BE2C (cell line): Measurements from ENCODE around the gene KEL.

Source experiments
- DNase-seq: peaks from one replicate; pipeline ENCODE4 v3.0.0-alpha.2; 2020
- H3K27me3 ChIP-seq: fragments of 250-450 bp; sonication (Bioruptor Pico); 2 replicates; pipeline ENCODE4 v1.5.1; 2020; ENCODE audit warnings: mild to moderate bottlenecking
- H3K36me3 ChIP-seq: fragments of 250-450 bp; sonication (Bioruptor Pico); 2 replicates; pipeline ENCODE4 v1.5.1; 2020; ENCODE audit warnings: mild to moderate bottlenecking
- H3K4me1 ChIP-seq: fragments of 250-450 bp; sonication (Bioruptor Pico); 2 replicates; pipeline ENCODE4 v1.5.1; 2020
- H3K4me3 ChIP-seq: 2 replicates; pipeline ENCODE4 v1.5.1; 2011; ENCODE audit warnings: low read depth, low read length
- H3K9me3 ChIP-seq: fragments of 250-450 bp; sonication (Bioruptor Pico); 2 replicates; pipeline ENCODE4 v1.5.1; 2020
- TF ChIP-seq, protein P1 (sequence below): IDR thresholded peaks from 2 replicates; pipeline ENCODE4 v1.5.1; 2012; ENCODE audit warnings: mild to moderate bottlenecking, low read depth, low read length

Gene KEL

DNA sequence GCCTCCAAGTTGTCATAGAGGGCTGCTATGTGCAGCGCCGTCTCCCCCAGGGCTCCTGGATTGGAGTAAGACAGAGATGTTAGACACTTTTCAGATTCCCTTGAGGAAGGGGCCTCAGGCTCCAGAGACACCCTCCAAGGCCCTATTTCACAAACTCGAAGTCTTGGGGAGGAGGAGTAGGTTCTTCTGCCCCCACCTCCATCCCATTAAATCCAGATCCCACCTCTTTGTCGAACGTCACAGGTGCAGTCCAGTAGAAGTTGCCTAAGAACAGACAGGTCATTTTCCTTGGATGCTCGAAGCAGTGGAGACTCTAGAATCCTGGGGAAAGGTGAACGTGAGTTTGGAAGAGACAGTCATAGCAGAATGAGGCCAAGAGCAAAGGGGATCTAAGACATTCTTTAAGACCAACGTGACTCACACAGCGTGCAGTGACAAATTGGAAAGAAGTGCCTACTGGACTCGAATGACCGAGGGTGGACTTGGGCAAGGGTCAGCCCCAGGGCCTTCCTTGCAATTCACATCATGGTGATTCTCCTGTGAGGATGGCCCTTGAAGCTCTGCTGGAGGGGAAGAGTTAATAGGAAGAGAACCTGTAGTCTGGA lies 31.9 kb downstream of the KEL start:
- Histone ChIP-seq H3K9me3 (no peaks in the 10 kb centered on the region), H3K27me3 (no peaks in the 10 kb centered on the region), H3K36me3 (no peaks in the 10 kb centered on the region), H3K4me3 (no peak overlapping the region), H3K4me1 (no peaks in the 10 kb centered on the region)
- DNase-seq: no peak
- TF ChIP-seq, protein P1, sequence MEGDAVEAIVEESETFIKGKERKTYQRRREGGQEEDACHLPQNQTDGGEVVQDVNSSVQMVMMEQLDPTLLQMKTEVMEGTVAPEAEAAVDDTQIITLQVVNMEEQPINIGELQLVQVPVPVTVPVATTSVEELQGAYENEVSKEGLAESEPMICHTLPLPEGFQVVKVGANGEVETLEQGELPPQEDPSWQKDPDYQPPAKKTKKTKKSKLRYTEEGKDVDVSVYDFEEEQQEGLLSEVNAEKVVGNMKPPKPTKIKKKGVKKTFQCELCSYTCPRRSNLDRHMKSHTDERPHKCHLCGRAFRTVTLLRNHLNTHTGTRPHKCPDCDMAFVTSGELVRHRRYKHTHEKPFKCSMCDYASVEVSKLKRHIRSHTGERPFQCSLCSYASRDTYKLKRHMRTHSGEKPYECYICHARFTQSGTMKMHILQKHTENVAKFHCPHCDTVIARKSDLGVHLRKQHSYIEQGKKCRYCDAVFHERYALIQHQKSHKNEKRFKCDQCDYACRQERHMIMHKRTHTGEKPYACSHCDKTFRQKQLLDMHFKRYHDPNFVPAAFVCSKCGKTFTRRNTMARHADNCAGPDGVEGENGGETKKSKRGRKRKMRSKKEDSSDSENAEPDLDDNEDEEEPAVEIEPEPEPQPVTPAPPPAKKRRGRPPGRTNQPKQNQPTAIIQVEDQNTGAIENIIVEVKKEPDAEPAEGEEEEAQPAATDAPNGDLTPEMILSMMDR: no peak

DNA sequence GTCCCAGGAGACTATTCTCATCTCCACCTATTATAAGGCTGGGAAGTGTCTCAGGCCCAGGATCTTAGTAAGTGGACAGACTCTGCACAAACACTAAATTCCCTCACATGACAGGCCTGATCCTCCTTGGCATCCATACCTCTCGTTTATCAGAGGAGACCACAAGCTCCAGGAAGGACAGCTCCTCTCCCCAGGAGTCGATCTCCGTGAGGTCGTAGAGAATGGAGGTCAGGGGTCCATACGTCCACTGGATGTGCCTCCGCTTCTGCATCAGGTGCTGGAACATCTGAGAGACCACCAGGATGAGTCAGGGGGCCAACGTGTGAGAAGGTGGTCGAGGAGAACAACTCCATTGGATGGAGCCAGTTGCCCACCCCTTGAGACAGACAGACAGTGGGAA lies 34.2 kb downstream of the KEL start:
- Histone ChIP-seq H3K27me3 (no peaks in the 10 kb centered on the region), H3K4me3 (no peak overlapping the region), H3K4me1 (no peaks in the 10 kb centered on the region), H3K36me3 (no peaks in the 10 kb centered on the region), H3K9me3 (no peaks in the 10 kb centered on the region)
- no peak for DNase-seq
- TF ChIP-seq, protein P1: no peak

DNA sequence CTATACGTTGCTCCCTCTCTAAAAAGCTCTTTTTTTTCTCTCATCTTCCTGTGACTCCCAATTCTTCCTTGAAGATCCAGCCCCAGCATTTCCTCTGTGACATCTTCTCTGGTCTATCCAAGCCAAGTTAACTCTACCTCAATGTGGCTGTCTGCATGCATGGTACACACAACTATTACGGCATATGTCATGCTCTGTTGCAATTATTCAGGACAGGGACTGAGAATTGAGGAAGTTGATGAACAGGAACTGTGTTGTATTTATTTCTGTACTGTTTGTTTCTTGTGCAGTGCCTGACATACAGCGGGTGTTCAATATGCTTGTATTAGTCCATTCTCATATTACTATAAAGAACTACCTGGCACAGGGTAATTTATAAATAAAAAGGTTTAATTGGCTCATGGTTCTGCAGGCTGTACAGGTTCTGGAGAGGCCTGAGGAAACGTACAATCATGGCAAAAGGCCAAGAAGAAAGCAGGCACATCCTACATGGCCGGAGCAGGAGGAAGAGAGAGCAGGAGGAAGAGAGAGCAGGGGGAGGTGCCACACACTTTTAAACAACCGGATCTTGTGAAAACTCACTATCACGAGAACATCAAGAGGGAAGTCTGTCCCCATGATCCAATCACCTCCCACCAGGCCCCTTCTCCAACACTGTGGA lies 34.9 kb downstream of the KEL start:
- H3K36me3 ChIP-seq: no peaks in the 10 kb centered on the region
- no peaks in the 10 kb centered on the region for H3K4me1 ChIP-seq
- no peaks in the 10 kb centered on the region for H3K27me3 ChIP-seq
- TF ChIP-seq, protein P1: no peak
- H3K4me3 ChIP-seq: no peak overlapping the region
- no peak for DNase-seq
- H3K9me3 ChIP-seq: no peaks in the 10 kb centered on the region

DNA sequence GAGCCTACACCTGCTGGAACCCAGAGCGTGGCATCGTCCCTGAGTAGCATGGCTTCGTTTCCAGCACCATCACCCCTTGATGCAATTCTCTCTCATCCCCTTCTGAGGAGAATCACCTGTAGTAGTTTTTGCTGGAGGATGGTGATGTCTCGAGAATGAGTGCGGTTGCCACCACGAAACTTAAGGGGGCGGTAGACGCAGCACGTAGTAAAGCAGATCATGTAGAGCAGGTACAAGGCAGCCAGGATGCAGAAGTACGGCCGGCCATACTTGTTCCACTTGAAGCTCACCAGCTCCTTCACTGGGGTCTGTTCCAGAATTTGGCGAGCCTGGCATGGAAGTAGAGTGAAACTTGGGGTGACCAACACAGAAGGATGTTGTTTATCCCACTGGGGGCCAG lies 36.8 kb downstream of the KEL start:
- Histone ChIP-seq H3K4me1 (no peaks in the 10 kb centered on the region), H3K27me3 (no peaks in the 10 kb centered on the region), H3K4me3 (no peak overlapping the region), H3K36me3 (no peaks in the 10 kb centered on the region), H3K9me3 (no peaks in the 10 kb centered on the region)
- TF ChIP-seq, protein P1: no peak
- DNase-seq: no peak

DNA sequence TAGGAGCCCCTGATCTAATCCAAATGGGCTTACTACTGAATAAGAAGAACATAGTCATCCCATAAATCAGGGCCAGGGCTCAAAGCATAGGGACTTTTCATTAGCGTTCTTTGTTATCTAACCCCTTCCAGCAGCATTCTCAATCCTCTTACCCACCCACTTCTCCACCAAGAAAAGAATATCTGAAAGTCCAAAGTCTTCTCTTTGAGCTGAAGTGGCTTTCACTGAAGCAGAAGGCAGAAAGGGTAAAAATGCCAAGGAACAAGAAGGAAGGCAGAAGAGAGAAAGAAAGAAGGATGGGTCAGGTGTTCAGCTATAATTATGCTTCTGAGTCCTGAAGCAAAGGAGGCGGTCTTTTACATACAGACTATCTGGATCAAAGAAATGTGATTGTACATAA lies 38.8 kb downstream of the KEL start:
- Histone ChIP-seq H3K36me3 (no peaks in the 10 kb centered on the region), H3K9me3 (no peaks in the 10 kb centered on the region), H3K4me3 (no peak overlapping the region), H3K4me1 (no peaks in the 10 kb centered on the region), H3K27me3 (no peaks in the 10 kb centered on the region)
- TF ChIP-seq, protein P1: no peak
- no peak for DNase-seq

DNA sequence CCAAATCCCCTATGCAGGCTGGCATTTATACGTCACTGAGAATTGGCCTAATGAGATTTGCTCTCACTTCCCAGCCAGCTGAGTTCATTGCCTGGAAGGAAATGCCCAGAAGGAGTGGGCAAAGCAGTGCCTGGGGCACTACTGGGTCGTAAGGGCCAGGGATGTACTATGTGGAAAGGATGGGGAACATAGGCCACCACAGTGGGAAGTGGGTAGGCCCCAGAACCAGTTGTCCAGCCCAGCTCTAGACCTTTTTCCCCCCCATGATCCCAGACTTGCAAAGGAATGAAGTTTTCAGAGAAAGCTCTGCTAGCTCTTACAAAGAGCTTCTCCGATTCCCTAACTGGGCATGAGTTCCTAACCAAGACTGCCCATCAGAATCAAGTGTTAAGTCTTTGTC lies 42.5 kb downstream of the KEL start:
- H3K9me3 ChIP-seq: no peaks in the 10 kb centered on the region

More for the DNA sequence above, 42.5 kb downstream of the KEL start:
- H3K27me3 ChIP-seq: no peaks in the 10 kb centered on the region
- DNase-seq: no peak
- no peaks in the 10 kb centered on the region for H3K36me3 ChIP-seq
- no peak overlapping the region for H3K4me3 ChIP-seq
- TF ChIP-seq, protein P1: no peak
- H3K4me1 ChIP-seq: no peaks in the 10 kb centered on the region
